Cardiac fibroblast (primary cell): ENCODE data around the gene SDK1.

ENCODE experiments used
- DNase-seq, 2 donors: peaks; one replicate each; pipeline versions ENCODE4 v3.0.0 to v3.0.0-alpha.2; 2010; ENCODE audit warnings: low read depth in 2 of 2
- H3K4me3 ChIP-seq, 2 donors: replicated peaks in 1 of 2; 1 replicate in 1 of 2; 2 replicates in 1 of 2; pipeline ENCODE4 v1.5.1; 2011; ENCODE audit warnings: low read depth in 2 of 2, low read length in 2 of 2, mild to moderate bottlenecking in 2 of 2, moderate library complexity in 1 of 2
- CTCF ChIP-seq: IDR thresholded peaks from one replicate; pipeline ENCODE4 v1.5.1; 2011; ENCODE audit warnings: low read depth, mild to moderate bottlenecking, low read length, inconsistent platforms

SDK1 gene

GRCh38 chr7:3732395-3733005 lies 431.4 kb downstream of the SDK1 start:
- DNase-seq = no peak
- no peak for TF ChIP-seq CTCF

GRCh38 chr7:3733541-3734140 lies 432.6 kb downstream of the SDK1 start:
- DNase-seq = peak; percentile 4 to 45
- H3K4me3 ChIP-seq = no peak overlapping the region
- no peak for TF ChIP-seq CTCF

More at GRCh38 chr7:3732395-3733005, 431.4 kb downstream of the SDK1 start:
- H3K4me3 ChIP-seq = no peak overlapping the region

GRCh38 chr7:3738964-3739363 lies 437.9 kb downstream of the SDK1 start:
- TF ChIP-seq CTCF = no peak
- no peak overlapping the region for H3K4me3 ChIP-seq
- no peak for DNase-seq

GRCh38 chr7:3739983-3740382 lies 438.9 kb downstream of the SDK1 start:
- DNase-seq = no peak
- H3K4me3 ChIP-seq = no peak overlapping the region
- TF ChIP-seq CTCF = no peak

GRCh38 chr7:3747467-3747866 lies 446.4 kb downstream of the SDK1 start:
- TF ChIP-seq CTCF = no peak
- H3K4me3 ChIP-seq = no peak overlapping the region
- no peak for DNase-seq

GRCh38 chr7:3748389-3748788 lies 447.3 kb downstream of the SDK1 start:
- H3K4me3 ChIP-seq = no peak overlapping the region
- DNase-seq = no peak
- TF ChIP-seq CTCF = no peak

GRCh38 chr7:3753868-3754267 lies 452.8 kb downstream of the SDK1 start:
- no peak for TF ChIP-seq CTCF
- H3K4me3 ChIP-seq = no peak overlapping the region
- DNase-seq = no peak
